Measurements from ENCODE around the gene ZFAND6.
A peak's percentile ranks its signal among the peaks of the same experiment; 100 is the strongest.

Gene ZFAND6

DNA sequence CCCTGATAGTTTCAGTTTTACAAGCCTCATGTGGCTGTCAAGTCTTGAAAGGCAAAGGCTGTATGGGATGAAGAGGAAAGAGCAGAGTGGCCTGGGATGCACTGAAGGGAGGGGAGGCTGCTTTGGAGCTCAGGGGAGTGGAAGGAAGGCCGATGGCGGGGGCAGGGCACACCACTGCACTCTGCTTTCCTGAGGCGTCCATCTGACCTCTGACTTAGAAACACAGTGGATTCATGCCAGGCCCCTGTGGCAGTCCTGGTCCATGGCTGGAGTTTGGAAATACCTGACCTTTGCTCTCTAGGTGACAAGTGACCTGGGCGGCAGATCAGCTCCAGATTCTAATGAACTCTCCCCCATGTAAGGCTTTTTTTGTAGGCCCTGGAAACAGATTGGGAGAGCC lies 112.3 kb downstream of the ZFAND6 start:
- no peak for DNase-seq (ENCODE audit: low spot score)

DNA sequence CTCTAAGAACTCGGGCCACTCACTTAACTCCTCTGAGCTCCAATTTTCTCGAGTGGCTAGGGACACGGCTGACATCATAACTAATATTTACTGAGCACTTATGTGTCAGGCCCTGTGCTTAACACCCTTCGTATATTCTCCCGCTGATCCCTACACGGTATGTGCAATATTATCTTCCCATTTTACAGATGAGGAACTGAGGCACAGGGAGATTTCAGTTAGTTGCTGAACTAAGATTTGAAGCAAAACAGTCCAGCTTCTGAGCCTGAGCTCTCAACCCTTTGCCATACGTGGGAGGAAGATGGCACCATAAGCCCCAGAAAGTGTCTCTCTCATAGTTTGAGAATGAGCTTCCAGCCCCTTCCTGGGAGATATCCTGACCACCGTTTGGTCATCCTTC lies 112.9 kb downstream of the ZFAND6 start:
- DNase-seq (ENCODE audit: low spot score) = no peak

DNA sequence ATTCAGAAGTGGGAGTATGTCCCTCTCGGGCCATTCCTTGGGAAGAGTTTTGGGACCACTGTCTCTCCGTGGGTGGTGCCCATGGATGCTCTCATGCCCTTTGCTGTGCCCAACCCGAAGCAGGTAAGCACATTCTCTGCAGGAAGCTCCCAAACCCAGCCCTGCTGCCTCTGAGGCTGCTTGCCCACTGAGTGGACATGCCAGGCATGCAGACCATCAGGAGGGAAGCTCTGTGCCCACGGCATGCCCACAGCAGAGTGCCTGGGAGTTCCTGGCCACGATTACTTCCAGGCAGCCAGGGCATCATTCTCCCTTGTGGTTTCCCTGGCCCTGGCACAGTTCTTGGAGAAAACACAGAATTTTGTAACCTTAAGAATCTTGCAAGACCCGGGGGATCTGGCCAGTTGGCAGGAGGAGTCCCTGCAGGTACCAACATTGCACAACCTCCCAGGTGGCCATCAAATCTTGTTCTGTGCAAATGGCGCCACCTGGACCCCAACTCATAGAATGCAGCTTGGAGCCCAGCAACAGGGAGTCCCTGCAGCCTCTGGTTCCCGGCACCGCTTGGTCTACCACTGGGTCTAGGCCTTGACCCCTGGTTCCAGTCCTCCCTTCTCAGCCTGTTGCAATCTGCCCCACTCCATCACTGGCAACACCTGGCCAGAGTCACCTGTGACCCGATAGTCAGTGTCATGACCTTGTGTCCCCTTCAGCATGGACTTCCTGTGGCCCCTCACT lies 113.7 kb downstream of the ZFAND6 start:
- DNase-seq (ENCODE audit: low spot score) = peak; percentile 62

DNA sequence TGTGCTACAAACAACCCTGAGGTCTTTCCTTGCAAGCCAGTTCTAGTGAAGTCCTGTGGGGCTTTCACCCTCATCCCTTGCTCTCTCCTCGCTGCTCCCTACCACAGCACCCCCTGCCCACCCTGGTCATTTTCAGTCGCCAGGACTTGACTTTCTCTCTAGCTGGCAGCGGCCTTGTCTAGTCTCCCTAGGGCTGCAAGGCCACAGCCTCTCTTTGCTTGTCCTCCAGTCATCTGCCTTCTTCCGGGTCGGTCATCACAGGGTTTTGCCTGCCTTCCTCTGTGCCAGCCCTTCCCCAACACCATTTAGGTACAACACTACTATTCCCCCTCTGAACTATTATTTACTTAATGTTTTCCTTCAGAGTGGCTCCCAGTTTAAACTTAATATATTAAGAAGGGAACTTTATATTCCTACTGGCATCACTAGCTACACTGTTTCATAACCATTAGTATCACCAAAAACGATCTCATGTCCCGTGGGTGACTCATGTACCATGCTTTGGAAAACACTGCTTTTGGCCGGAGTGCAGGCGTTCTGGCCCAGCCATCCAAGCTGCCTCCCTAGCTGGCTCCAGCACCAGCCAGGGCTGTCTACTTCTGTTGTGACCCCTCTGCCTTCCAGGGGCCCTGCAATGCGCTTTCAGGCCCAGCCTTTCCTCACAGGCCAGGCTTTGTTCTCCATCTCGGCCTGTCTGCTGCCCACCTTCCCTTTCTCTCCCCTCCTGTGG lies 114.7 kb downstream of the ZFAND6 start:
- DNase-seq (ENCODE audit: low spot score) = no peak

DNA sequence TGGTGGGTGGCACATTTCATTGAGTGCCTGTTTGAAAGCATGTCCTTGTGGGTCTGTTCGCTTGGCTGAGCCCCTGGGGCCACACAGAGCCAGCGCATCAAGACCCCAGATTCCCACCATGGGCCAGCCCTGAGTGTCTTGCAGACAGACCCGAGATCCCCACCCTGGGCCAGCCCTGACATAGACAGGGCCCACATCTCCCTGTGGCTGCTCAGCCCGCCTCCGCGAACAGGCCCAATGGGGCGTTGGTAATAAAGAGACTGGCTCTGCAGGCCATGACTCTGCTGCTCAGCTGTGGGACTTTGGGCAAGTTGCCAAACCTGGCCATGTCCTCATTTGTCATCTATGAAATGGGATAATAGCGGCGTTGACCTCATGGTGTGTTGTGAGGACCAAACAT lies 116.0 kb downstream of the ZFAND6 start:
- no peak for DNase-seq (ENCODE audit: low spot score)

DNA sequence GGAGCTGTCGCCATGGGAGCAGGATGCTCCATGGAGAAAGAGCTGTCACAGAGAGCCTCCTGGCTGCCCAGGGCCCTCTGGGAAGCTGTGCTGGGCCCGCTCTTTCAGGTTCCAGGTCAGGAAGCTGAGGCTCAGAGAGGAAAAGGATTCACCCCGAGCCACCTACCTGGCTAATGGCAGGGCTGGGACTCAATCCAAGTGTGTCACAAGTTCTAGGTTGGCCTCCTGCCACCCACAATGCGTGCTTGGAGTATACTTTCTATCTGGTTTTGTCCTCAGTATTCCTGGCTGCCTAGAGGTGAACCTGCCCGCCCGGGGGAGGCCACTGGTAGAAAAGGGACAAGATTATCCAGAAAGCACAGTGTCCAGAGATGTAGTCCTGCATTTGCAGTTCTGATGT lies 117.0 kb downstream of the ZFAND6 start:
- no peak for DNase-seq (ENCODE audit: low spot score)

DNA sequence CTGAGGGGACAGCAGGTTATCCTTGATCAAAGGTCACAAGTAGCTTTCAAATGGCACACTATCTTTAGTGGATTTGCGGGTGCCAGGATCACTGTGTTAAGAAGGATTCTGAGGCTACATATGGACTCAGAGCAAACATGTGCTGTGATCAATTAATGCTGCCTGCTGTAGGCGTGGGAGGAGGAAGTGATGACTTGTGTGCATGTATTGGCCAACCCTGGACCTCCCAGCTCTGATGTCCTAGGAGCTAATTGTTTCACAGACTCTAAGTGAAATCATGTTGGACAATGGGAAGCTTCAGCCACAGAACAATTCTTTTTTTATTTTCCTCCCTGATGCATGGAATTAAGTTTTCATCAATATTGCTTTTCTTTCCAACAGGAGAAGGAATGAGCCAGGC lies 117.7 kb downstream of the ZFAND6 start:
- DNase-seq (ENCODE audit: low spot score) = no peak

DNA sequence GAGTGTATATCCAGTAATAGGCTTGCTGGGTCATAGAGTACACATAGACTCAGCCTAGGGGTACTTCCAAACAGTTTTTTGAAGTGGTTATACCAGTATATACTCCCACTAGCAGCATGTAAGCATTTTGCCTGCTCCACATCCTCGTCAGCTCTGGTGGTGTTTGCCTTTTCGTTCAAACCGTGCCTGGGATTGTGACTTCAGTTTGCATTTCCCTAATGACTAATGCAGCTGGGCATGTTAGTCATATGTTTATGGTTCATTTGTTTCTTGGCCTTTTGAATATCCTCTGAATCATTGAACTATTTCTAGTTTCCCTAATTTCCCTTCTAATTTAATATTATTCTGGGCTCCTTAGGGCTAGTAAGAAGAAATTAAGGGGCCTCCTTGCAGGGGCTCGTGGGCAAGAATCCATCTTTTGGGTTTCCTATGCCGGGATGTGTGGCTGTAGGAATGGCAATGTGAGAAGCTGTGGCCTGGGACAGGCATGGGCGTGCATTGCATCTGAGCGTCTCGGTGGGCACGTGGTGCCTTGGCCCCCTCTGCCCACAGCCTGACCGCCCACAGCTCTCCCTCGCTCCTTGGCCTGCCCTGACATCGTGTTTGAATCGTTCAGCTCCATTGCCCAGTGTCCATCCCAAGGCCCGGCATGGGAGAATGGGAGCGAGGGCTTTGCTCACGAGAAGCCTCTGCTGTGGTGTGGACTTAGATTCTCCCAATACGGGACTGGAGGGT lies 119.7 kb downstream of the ZFAND6 start:
- DNase-seq (ENCODE audit: low spot score) = no peak

DNA sequence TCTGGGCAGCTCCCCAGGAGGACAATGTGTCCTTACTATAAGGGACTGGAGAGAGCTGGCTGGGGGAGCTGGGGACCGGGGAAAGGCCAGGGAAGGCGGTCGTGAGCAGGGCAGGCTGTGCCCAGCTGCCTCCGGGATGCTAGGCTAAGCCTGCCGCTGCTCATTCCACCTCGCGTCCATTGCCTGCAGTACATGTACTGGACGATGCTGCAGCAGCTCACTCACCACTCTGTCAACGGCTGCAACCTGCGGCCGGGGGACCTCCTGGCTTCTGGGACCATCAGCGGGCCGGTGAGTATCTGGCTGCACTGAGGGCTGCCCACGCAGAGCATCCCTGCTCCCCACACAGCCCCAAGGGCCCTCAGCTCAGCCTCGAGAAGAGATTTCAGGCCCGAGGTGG lies 120.5 kb downstream of the ZFAND6 start:
- no peak for DNase-seq (ENCODE audit: low spot score)

DNA sequence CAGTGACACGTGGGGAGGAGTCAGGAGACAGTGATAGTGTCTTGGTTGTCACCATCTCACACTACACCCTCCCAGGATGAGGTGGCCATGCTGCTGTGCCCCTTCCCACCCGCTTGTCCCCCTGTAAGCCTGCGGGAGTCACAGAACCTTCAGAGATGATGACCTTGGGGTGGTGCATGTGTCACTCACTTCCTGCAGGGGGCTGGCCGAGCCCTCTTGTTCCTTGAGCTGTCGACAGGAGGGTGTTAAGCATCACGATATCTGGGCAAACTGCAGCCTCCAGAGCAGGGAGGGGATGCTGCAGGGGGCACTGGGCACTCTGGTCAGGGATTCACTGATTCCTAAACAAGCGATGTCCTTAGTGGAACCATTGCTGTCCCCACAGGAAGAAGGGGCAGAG lies 121.0 kb downstream of the ZFAND6 start:
- no peak for DNase-seq (ENCODE audit: low spot score)

DNA sequence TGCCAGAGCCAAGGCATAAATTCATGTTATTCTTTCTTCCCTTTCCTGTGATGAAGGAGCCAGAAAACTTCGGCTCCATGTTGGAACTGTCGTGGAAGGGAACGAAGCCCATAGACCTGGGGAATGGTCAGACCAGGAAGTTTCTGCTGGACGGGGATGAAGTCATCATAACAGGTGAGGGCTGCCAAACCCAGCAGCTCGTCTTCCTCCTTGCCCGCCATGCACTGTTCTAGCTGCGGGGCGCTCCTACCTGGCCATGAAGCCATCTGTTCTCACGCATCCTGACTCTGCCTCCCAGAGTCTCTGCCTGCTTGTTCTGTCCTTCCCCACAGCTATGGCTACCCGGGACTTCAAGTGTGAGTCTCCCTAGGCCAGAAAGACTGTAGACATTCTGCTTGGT lies 121.5 kb downstream of the ZFAND6 start:
- no peak for DNase-seq (ENCODE audit: low spot score)

DNA sequence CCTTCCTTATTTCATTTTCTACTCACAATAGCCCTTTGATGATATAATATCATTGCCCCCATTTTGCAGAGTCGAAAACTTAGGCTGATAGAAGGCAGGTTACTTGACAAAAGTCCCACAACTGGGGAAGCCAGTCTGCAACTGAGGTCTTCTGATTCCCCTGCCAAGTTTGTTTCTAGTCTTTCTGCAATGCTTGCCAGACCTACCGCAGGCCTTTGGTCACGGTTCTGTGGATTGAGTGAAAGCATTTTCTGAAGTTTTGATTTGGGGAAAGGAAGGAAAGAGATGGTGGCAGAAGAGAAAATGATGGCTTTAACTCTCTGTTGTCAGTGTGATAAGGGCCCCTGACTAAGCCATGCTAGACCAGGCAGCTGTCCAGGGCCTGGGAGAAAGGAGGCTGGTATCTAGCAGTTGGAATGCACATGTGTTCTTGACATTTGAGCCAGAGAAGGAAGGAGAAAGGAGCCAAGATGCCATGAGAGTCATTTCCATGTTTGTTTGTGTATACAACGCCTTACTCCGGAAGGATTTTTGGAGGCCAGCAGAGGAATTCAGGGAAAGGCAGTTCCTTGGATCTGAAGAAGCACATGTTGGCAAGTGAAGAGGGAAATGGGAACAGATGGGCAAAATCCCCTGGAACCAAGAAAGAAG lies 123.3 kb downstream of the ZFAND6 start:
- no peak for DNase-seq (ENCODE audit: low spot score)

DNA sequence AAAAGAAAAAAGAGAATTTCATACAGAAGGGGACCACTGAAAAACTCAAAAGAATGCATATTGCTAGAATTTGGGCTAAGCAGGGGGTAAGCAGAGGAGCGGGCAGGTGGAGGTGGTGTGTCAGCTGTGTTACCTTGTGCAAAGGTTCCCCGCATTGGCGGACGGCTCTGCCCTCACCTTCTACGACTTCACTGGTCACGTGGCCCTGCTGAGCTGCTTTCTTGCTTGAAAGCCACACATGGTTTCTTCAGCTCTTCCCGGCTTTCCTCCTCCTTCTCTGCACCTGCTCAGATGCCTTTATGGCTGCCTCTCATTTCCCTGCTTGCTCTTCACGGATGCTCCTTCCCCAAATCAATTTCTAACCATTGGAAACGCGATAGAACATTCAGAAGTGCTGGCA lies 123.8 kb downstream of the ZFAND6 start:
- DNase-seq (ENCODE audit: low spot score) = no peak

DNA sequence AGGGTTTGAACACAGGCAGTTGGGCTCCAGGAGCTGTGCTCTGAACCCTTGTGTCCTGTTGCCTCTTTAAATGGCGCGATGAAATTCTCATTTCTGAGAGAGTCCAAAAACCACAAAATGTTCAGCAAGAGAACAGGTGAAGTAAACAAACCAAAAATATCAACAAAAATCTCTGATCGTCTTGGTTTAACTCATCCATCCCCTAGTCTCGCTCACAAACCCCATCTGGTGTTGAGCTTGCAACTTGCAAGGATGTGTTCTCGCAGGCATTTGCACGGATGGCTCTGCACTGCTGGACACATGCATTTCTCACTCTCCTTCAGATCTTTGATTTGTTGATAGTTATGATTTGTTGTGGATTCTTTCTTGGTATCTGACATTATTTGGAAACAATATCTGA lies 124.4 kb downstream of the ZFAND6 start:
- no peak for DNase-seq (ENCODE audit: low spot score)

DNA sequence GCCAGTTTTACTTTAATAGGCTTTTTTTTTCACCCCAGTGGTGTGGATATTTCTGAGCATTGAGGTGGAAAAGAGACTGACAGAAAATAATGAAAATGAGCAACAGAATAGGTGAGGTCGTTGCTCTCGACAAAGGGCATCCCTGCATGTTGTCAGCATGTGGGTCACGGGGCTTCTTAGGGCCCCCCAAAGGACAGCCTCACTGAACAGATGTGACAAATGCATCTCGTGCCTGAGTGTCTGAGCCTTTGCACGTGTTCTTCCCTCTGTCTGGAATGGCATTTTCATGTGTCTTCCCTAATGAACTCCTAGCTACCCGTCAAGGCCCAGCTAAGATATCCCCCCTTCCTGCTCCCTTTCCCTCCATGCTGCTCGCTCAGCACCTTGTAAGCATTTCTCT lies 125.1 kb downstream of the ZFAND6 start:
- no peak for DNase-seq (ENCODE audit: low spot score)

DNA sequence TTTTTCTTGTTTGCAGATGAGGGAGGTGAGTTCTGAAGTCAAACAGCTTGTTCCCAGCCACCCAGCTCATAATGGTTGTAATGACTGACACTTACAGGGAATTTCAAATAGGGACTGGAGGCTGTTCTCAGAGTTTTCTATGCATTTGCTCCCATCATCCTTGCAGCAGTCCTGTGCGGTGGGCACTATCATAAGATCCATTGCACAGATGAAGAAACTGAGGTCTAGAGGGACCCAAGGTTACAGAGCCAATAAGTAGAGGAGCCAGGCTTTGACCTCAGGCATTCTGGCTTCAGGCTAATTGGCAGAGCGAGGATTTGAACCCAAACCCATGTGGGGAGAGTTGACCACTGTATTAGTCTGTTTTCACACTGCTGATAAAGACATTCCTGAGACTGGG lies 125.7 kb downstream of the ZFAND6 start:
- DNase-seq (ENCODE audit: low spot score) = no peak

DNA sequence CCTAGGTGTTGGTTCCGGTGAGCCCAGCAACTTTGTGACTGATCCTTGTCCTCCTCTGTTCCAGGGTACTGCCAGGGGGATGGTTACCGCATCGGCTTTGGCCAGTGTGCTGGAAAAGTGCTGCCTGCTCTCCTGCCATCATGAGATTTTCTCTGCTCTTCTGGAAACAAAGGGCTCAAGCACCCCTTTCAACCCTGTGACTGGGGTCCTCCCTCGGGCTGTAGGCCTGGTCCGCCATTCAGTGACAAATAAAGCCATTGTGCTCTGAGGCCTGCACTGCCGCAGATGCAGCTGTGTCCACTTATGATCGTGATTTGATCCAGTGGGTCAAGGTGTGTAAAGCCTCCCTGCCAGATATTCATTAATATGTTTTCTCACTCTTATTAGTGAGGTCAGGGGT lies 126.6 kb downstream of the ZFAND6 start:
- no peak for DNase-seq (ENCODE audit: low spot score)

DNA sequence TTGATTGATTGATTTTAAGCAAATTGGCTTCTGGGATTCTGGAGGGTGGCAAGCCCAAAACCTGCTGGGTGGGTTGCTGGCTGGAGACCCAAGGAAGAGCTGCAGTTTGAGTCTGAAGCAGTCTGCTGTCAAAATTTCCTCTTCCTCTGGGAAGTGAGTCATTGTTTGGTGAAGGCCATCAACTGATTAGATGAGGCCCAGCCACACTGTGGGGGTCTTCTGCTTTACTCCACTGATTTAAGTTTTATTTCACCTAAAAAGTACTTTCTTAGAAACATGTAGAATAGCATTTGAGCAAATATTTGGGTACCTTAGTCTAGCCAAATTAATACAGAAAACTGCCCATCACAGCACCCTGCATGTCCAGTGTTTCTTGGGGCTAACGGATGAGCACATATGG lies 127.1 kb downstream of the ZFAND6 start:
- no peak for DNase-seq (ENCODE audit: low spot score)

Measured in SW480 (cell line).